GM19240 (cell line): Measurements from ENCODE around the gene S100A10.
A peak's percentile ranks its signal among the peaks of the same experiment; 100 is the strongest.

Source experiments
- DNase-seq: peaks from one replicate; pipeline ENCODE4 v3.0.0; 2011; ENCODE audit warnings: low spot score; ENCODE audit not compliant: insufficient read length

Gene S100A10

DNA sequence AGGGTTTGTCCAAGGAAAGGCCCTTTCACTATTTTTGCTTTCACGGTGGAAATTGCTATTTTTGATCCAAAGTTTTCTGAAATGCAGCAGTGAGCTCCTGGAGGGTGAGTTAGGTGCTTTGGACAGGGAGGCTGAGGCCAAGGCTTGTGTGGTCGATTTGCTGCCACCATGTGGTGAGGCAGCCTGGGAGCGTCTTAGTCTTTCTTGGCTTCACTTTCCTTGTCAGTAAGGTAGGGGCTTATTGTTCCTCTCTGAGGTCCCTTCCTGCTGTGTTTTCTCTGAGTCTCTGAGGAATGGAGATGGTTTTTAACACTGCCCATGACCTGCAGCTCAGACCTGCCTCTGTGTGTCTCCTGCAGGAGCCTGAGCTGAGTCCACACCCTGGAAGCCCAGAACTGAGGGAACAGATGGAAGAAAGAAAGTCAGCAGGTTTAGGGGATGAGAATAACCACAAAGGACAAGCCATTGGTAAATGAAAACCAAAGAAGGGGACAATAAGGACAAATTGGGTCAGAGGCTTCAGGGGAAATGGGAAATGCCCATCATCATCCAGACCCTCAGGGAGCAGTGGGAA lies 20.1 kb upstream of the S100A10 start:
- DNase-seq, result no peak

- DNase-seq, result no peak
Observed at GRCh38 chr1:152009691-152010090, 16.0 kb upstream of the S100A10 start.

- no peak for DNase-seq
Observed at GRCh38 chr1:152007047-152007446, 13.4 kb upstream of the S100A10 start.

GRCh38 chr1:152005360-152005912 lies 11.8 kb upstream of the S100A10 start:
- no peak for DNase-seq

GRCh38 chr1:152003846-152004442 lies 10.3 kb upstream of the S100A10 start:
- DNase-seq, result no peak

DNA sequence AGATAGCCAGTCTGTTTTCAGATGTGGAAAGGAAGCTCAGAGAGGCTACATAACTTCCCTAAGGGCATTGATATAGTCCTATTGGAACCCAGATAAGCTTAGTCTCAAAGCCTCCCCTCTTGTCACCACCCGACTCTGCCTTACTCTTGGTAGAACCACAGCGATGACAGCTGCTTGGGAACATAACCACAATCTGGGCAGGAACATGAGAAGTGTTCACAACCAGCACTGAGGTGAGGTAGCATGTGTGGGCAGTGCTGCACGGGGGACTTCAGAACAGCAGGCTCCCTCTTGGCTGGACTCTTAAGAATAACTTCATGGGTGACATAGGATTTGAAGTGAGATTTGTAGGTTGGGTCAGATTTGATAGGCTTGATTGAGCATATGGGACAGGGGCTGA lies 9.3 kb upstream of the S100A10 start:
- no peak for DNase-seq

- peak; percentile 23 for DNase-seq
Observed at GRCh38 chr1:152001631-152002584, 8.2 kb upstream of the S100A10 start.

GRCh38 chr1:152000964-152001630 lies 7.4 kb upstream of the S100A10 start:
- DNase-seq, result no peak

DNA sequence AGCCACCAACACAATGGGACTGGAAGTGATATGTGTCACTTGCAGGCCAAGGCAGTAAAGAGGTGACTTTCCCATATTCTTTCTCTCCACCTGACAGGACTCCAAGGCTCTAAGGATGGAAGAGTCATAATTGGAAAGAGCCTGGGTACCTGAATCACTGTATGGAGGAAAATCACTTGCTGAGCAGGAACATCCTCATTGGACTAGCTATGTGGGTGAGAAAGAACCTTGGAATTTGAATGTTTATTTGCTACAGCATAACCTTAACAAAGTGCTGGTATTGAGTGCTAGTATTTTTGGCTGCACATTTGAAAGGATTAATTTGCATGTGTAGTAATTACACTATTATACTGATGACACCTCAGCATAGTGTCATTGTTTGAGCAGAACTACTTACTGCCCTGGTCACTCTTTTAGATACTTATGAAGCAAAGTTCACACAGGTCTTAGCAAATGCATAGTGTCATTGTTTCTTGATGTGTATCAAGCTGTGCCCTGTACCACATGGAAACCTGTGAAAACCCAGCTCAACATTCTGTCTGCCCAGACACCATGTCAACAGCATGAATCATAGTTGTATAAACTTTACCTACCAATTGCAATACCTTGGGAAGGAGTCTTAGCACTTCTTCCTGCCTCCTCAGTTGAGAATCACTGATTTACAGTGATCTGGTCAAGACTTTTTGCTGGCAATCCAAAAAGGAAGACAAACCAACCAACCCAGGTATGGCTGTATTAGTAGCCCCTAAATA lies 5.1 kb upstream of the S100A10 start:
- no peak for DNase-seq

GRCh38 chr1:151997284-151997570 lies 3.6 kb upstream of the S100A10 start:
- DNase-seq, result no peak

GRCh38 chr1:151995774-151996173 lies 2.1 kb upstream of the S100A10 start:
- DNase-seq, result no peak

DNA sequence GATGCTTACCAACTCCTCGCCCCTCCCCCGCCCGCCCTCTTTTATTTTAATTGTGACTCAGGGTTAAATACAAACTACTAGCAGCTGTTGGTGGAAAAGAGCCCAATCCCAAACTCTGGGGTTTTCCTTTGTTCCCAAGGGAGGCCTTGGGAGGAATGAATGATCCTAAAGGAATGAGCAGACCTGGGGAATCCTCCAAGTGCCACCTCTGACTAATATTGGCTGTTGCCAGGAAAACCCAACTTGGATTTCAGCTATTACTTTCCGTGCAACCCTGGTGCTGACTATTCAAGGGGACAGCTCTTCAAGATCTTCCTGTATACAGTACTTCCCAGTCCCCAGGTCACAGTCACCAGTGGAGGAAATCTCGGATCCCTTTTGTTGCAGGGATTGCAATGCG lies 1.3 kb upstream of the S100A10 start:
- DNase-seq, result no peak

- DNase-seq, result no peak
Observed at GRCh38 chr1:151993084-151993733, 450 bp downstream of the S100A10 start.

DNA sequence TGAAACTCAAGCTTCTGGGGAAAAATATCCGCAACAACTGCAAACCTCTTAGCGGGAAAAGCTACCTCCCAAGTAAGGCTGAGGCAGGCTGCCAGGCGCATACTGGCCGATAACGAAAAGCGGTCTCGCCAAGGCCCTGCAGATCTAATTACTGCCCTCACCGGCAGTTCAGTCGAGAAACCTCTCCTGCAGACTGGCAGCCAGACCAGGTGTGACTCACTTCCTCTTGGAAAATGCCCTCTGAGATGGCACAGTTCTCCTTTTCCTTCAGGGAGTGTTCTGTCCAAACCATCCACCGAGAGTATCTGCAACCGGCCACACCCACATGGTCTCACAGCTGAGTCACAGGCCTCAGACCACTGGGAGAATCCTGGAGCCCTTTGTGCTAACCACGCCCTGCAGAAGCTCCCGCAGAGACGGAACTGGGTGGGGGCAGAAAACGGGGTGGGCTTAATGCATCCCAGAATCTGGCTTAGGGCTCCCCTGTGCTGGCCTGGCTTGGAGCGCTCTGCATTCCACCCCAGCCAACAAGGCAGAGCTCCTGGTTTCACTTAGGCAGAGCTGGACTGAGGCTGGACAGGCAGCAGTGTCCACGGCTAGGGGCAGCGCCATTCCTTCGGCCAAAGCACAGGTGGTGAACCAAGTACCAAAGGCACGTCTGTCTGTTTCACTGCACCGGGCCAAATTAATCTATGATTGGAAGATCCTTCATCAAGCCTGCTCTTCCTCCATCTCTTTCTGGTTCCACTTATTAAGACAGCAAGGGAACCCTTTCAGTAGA lies 1.2 kb downstream of the S100A10 start:
- no peak for DNase-seq

GRCh38 chr1:151991663-151992302 lies 1.9 kb downstream of the S100A10 start:
- DNase-seq, result no peak

DNA sequence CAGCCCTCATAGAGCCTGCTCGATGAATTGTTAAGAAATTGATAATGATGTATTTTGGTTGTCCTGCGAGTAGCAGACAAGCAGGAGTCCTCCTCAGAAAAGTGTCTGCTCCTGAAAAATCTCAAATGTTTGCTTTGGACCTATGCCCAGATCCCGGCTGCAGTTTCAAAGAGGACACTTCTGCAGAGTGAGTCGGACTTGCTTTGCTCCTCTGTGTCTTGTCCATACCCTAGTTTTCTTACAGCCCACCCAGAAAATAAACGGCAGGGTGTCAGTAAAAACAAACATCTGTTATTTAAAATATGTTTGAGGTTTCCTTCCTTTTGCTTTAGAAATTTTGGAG lies 2.8 kb downstream of the S100A10 start:
- no peak for DNase-seq

GRCh38 chr1:151990058-151990855 lies 3.4 kb downstream of the S100A10 start:
- DNase-seq, result no peak

DNA sequence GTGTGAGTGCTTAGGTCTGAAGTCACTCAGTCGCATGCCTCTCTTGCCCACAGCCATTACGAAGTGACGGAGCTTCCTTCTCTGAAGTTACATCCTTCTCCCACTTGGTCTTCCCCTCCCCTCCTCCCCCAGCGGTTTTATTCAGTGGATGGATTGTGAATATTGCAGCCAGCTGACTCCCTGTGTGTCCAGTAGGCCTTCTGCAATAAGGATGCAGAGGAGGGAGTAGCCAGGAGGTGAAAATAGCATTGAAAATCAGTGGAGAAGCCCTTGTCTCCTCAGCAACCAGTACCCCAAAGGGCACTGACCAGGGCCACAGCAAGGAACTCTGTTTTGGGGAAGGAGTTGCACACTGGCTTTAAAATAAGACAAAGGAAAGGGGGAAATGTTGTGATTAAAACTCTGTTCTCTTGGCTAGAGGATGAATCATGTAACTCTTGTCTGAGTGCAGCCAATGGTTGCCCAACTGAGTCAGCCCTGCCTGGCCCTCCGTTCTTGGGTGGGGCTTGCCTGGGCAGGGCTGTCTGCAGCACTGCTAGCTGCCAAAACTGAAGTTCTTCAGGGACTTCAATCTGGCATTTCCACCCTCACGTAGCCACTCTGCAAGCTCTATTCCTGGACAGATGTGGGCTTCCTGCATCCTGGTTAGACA lies 4.3 kb downstream of the S100A10 start:
- DNase-seq, result no peak
